ENCODE data around the gene ISM1. TPM values are rescaled to one million over a fixed set of nuclear protein-coding genes. Genes with fewer than 3 reads are reported as not detected.

Gene ISM1
- total RNA-seq, 2 donors from 2014 or later: 20.4 to 25.1 TPM

DNA sequence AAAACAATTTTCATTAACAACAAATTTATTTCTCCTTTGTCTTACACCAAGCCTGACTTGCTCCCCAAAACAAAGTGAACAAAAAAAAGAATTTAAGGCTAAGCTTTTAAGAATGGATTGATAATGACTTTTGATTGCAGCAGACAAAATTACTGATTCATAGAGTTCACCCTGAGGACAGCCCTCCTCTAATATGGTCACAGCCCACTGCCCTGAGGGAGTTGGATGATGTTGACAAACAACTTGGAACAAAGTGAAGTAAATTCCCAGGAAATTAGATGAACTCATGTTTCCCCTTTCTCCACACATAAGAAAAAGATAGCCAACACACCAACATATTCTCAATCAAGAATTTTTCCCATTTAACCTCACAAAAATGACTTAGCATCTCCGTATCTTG lies 7.7 kb upstream of the ISM1 start:
- no peaks in the 10 kb centered on the region for H3K4me1 ChIP-seq (ENCODE audit: control insufficient read depth in 1 of 2, low read depth in 2 of 2)
- no peak for ATAC-seq (ENCODE audit: insufficient number of reproducible peaks, low FRiP score, low read depth)
- TF ChIP-seq, protein P1, sequence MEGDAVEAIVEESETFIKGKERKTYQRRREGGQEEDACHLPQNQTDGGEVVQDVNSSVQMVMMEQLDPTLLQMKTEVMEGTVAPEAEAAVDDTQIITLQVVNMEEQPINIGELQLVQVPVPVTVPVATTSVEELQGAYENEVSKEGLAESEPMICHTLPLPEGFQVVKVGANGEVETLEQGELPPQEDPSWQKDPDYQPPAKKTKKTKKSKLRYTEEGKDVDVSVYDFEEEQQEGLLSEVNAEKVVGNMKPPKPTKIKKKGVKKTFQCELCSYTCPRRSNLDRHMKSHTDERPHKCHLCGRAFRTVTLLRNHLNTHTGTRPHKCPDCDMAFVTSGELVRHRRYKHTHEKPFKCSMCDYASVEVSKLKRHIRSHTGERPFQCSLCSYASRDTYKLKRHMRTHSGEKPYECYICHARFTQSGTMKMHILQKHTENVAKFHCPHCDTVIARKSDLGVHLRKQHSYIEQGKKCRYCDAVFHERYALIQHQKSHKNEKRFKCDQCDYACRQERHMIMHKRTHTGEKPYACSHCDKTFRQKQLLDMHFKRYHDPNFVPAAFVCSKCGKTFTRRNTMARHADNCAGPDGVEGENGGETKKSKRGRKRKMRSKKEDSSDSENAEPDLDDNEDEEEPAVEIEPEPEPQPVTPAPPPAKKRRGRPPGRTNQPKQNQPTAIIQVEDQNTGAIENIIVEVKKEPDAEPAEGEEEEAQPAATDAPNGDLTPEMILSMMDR (IDR thresholded peaks at IDR 0.05): no peak

DNA sequence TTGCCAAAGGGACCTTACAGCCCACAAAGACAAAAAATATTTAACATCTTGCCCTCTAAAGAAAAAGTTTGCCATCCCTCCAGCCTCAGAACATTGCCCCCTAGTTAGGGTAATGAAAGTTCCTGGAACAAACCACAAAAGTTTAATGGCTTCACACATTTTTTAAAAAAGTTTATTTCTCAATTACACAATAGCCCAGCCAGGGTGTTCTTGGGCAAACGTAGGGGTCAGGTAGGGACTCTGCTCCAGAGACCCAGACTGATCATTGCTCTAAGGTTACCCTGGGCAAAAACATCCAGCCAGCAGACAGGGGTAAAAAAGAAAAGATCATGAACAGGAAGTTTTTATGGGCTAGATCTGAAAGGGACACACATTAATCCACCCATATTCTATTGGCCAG lies 4.5 kb upstream of the ISM1 start:
- Histone ChIP-seq H3K4me3 (no peak overlapping the region), H3K4me1 (ENCODE audit: control insufficient read depth in 1 of 2, low read depth in 2 of 2) (peaks cover 11 to 18% of the 10 kb centered on the region in 2 donors), H3K27me3 (replicated peaks; ENCODE audit: insufficient read depth) (peaks cover 8% of the 10 kb centered on the region), H3K9me3 (no peaks in the 10 kb centered on the region), H3K36me3 (no peaks in the 10 kb centered on the region), H3K27ac (no peak overlapping the region)
- DNase-seq (ENCODE audit: low spot score) (no peak), ATAC-seq (ENCODE audit: insufficient number of reproducible peaks, low FRiP score, low read depth) (no peak)
- TF ChIP-seq, protein P1 (IDR thresholded peaks at IDR 0.05): no peak

More for the DNA sequence above, 7.7 kb upstream of the ISM1 start:
- Histone ChIP-seq H3K9me3 (no peaks in the 10 kb centered on the region), H3K36me3 (no peaks in the 10 kb centered on the region), H3K4me3 (no peak overlapping the region), H3K27me3 (replicated peaks; ENCODE audit: insufficient read depth) (no peaks in the 10 kb centered on the region), H3K27ac (no peak overlapping the region)
- no peak for DNase-seq (ENCODE audit: low spot score)

DNA sequence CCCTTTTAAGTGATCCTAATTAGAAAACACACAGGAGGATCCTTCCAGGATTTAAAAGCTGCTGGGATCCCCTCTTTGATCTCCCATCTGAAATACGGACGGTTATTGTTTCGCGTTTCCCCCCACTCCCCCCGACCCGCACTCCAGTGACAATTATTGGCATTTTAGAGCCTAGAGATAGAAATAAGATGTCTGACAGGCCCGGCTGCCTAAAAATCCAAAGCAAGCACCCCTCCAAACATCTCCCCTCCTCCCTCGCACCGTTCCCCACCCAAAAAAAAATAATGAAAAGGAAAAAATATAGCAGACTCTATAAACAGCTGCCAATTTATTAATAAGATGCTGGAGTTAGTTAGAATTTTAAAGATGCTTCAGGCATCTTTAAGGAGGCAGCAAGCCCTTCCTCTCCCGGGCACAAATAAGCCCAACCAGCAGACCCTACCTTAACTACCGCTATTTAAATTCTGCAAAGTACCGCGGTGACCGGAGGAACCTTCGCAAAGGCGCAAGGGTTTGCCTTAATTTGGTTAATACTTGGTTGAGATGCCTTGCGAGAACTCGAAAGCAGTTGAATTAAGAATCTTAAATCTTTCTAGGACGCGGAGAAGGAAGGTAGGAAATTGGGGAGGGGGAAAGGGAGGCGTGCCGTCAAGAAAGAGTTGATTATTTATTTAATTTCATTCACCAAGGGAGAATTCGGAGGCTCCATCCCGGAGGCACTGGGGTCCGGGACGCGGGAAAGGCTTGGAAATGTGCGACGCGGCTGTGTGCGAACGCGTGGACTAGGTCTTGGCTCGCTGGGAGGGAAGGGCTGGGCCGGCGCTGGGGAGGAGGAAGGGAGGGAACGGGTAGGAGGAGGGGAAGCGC lies 1.5 kb upstream of the ISM1 start:
- ATAC-seq (ENCODE audit: insufficient number of reproducible peaks, low FRiP score, low read depth): no peak
- Histone ChIP-seq H3K27ac (no peak overlapping the region), H3K4me3 (peak overlapping the region; percentile 79), H3K9me3 (no peaks in the 10 kb centered on the region), H3K4me1 (ENCODE audit: control insufficient read depth in 1 of 2, low read depth in 2 of 2) (peaks cover 15 to 27% of the 10 kb centered on the region in 2 donors), H3K36me3 (no peaks in the 10 kb centered on the region), H3K27me3 (replicated peaks; ENCODE audit: insufficient read depth) (peaks cover 8% of the 10 kb centered on the region)
- no peak for DNase-seq (ENCODE audit: low spot score)
- TF ChIP-seq, protein P1 (IDR thresholded peaks at IDR 0.05): no peak

DNA sequence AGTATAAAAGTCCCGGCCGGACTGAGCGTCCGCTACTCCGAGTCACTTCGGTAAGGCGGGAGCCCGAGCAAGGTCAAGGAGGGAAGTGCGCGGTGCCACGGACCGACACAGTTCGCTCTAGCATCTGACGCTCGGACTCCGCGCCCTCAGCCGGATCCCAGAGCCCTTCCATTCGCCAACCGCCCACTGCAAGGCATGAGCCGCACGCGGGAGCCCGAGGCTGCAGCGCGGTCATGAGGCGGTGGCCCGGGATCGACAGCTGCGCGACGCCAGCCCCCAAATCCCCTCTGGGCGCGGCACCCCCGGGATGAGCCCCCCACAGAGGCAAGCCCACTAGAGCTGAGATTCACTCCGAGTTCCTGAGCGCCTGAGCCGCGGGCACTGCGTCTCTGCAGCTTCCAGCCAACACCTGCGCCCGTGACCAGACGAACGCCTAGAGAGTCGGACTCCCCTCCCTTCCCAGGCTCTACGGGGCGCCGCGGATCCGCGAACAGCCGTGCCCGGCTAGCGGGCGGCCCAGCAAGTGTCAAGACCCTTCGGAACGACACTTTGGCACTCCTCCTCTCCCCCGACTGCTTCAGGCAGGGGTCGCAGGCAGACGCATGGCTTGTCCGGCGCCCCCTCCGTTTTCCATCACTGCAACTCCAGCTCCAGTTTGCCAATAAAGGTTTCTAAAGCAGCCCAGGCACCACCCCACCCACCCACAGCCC lies 725 bp upstream of the ISM1 start:
- H3K27me3 ChIP-seq (replicated peaks; ENCODE audit: insufficient read depth): peaks cover 8% of the 10 kb centered on the region
- DNase-seq (ENCODE audit: low spot score): no peak
- peaks cover 15 to 27% of the 10 kb centered on the region in 2 donors for H3K4me1 ChIP-seq (ENCODE audit: control insufficient read depth in 1 of 2, low read depth in 2 of 2)
- H3K27ac ChIP-seq: no peak overlapping the region
- peak overlapping the region; percentile 79 for H3K4me3 ChIP-seq
- H3K36me3 ChIP-seq: no peaks in the 10 kb centered on the region
- no peaks in the 10 kb centered on the region for H3K9me3 ChIP-seq
- TF ChIP-seq, protein P1 (IDR thresholded peaks at IDR 0.05): no peak
- no peak for ATAC-seq (ENCODE audit: insufficient number of reproducible peaks, low FRiP score, low read depth)

DNA sequence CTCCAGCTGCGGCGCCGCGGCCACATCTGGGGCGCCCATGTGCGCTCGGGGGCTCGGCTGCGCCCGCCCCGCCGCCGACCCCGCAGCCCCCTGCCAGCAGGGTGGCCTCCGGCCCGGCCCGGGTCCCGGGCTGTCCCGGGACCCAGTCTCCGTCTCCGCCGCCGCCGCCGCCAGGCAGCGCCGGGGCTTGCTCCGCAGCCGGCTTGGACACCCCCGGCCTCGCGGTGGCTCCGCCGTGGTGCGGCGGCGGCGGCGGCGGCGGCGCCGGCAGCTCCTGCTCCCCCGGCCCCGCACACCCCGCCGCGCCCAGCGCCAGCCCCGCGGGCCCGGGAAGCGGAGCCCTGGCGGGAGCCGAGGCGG lies 219 bp downstream of the ISM1 start:
- peaks cover 15 to 27% of the 10 kb centered on the region in 2 donors for H3K4me1 ChIP-seq (ENCODE audit: control insufficient read depth in 1 of 2, low read depth in 2 of 2)
- DNase-seq (ENCODE audit: low spot score): no peak
- no peak for ATAC-seq (ENCODE audit: insufficient number of reproducible peaks, low FRiP score, low read depth)
- no peak overlapping the region for H3K27ac ChIP-seq
- TF ChIP-seq, protein P1 (IDR thresholded peaks at IDR 0.05): no peak
- peaks cover 8% of the 10 kb centered on the region for H3K27me3 ChIP-seq (replicated peaks; ENCODE audit: insufficient read depth)
- no peaks in the 10 kb centered on the region for H3K36me3 ChIP-seq
- peak overlapping the region; percentile 79 for H3K4me3 ChIP-seq
- H3K9me3 ChIP-seq: no peaks in the 10 kb centered on the region
